HepG2 (cell line): ENCODE results near the gene SLC18A3.

Experiments
- POLR2A ChIP-seq, 2 experiments: IDR thresholded peaks; 2 replicates each; pipeline ENCODE4 v1.6.1; 2011; ENCODE audit warnings: low read depth in 2 of 2, low read length in 2 of 2, mild to moderate bottlenecking in 1 of 2, moderate library complexity in 1 of 2; ENCODE audit not compliant: insufficient read depth in 1 of 2
- POLR2AphosphoS2 ChIP-seq: IDR thresholded peaks from 2 replicates; pipeline ENCODE4 v1.6.1; 2011; ENCODE audit warnings: low read depth, low read length, improper control_type of control experiment
- RAD21 ChIP-seq: fragments of 450-650 bp; formaldehyde crosslinking; IDR thresholded peaks from 2 replicates; pipeline ENCODE4 v1.5.0; 2020; ENCODE audit warnings: mild to moderate bottlenecking
- SIN3A ChIP-seq: IDR thresholded peaks from 2 replicates; pipeline ENCODE4 v1.6.1; 2011; ENCODE audit warnings: low read depth, mild to moderate bottlenecking, control low read depth, low read length, borderline replicate concordance
- SNRNP70 ChIP-seq: fragments of 200-400 bp; formaldehyde crosslinking; IDR thresholded peaks from 2 replicates; pipeline ENCODE4 v1.6.1; 2017; ENCODE audit warnings: mild to moderate bottlenecking, low read depth, low read length, moderate library complexity
- SUZ12 ChIP-seq: fragments of 150-350 bp; IDR thresholded peaks from 2 replicates; pipeline ENCODE4 v1.6.1; 2014; ENCODE audit warnings: low read depth, low read length
- ZNF121 ChIP-seq: sonication (generic); formaldehyde crosslinking; IDR thresholded peaks from 2 replicates; pipeline ENCODE4 v1.5.0; 2020; ENCODE audit warnings: mild to moderate bottlenecking, missing genetic modification reagents
- ZNF136 ChIP-seq: sonication (generic); formaldehyde crosslinking; IDR thresholded peaks from 2 replicates; pipeline ENCODE4 v1.8.1; 2022; ENCODE audit warnings: low read depth, mild to moderate bottlenecking, moderate library complexity, missing genetic modification reagents
- ZNF253 ChIP-seq: sonication (generic); formaldehyde crosslinking; IDR thresholded peaks from 2 replicates; pipeline ENCODE4 v1.8.0; 2022; ENCODE audit warnings: mild to moderate bottlenecking, missing genetic modification reagents, borderline replicate concordance
- TF ChIP-seq, protein P1 (sequence below): sonication (generic); formaldehyde crosslinking; IDR thresholded peaks from 2 replicates; pipeline ENCODE4 v1.4.0; 2020; ENCODE audit warnings: missing genetic modification reagents
- TF ChIP-seq, protein P2 (sequence below): sonication (generic); formaldehyde crosslinking; IDR thresholded peaks from 2 replicates; pipeline ENCODE4 v1.5.0; 2020; ENCODE audit warnings: mild to moderate bottlenecking, missing genetic modification reagents, moderate library complexity

DNA sequence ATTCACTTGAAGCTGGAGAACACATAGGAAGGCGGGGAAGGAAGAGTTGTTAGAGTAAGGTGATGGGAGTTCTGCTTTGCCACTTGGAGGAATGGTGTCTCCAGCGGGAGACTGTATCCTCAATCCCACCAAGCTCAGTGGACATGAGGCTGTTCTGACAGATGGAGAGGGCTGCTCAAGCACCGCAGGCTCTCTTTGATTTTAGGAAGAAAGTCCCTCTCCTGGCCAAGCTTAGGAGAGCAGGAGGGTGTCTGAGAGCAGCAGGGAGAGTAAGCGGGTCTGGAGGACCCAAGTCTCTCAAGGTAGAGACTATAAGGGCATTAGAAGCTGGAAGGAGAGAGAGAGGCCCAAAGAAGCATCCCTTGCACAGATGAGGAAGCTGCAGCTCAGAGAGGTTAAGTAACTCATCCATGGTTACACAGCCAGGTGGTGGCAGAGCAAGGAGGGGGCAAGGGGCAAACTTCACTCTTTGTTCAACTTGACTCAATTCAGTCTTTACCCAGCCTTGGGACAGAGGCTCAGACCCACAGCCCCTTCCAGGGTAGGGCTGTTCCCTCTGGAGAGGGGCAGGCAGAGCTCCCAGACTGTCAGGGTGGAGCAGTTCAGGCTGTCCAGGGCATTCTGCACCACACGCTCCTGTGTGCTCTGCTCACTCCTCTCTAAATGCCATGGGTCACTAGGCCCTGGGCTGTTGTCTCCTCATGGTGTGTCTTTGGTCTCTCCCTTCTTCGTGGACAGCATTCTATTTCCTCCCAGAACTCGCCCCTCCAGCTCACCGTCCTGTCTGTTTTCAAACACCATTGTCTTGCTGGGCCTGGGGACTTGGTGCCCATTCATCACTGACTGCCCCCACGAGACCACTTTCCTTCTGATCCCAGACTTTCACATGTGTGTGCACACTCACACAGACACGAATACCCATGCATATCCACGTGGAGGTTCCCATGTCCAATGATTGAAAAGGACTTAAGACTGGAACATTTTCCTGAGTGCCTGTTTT is 12.6 kb downstream of the SLC18A3 start:
- TF ChIP-seq, protein P1, sequence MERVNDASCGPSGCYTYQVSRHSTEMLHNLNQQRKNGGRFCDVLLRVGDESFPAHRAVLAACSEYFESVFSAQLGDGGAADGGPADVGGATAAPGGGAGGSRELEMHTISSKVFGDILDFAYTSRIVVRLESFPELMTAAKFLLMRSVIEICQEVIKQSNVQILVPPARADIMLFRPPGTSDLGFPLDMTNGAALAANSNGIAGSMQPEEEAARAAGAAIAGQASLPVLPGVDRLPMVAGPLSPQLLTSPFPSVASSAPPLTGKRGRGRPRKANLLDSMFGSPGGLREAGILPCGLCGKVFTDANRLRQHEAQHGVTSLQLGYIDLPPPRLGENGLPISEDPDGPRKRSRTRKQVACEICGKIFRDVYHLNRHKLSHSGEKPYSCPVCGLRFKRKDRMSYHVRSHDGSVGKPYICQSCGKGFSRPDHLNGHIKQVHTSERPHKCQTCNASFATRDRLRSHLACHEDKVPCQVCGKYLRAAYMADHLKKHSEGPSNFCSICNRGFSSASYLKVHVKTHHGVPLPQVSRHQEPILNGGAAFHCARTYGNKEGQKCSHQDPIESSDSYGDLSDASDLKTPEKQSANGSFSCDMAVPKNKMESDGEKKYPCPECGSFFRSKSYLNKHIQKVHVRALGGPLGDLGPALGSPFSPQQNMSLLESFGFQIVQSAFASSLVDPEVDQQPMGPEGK (CRISPR knock-in tag): no peak
- no peak for TF ChIP-seq SUZ12
- TF ChIP-seq ZNF121 (CRISPR knock-in tag): no peak
- no peak for TF ChIP-seq SNRNP70
- no peak for TF ChIP-seq POLR2A (IDR thresholded peaks at IDR 0.05; ENCODE audit: insufficient read depth in 1 of 2, low read depth in 2 of 2, low read length in 2 of 2)
- TF ChIP-seq, protein P2, sequence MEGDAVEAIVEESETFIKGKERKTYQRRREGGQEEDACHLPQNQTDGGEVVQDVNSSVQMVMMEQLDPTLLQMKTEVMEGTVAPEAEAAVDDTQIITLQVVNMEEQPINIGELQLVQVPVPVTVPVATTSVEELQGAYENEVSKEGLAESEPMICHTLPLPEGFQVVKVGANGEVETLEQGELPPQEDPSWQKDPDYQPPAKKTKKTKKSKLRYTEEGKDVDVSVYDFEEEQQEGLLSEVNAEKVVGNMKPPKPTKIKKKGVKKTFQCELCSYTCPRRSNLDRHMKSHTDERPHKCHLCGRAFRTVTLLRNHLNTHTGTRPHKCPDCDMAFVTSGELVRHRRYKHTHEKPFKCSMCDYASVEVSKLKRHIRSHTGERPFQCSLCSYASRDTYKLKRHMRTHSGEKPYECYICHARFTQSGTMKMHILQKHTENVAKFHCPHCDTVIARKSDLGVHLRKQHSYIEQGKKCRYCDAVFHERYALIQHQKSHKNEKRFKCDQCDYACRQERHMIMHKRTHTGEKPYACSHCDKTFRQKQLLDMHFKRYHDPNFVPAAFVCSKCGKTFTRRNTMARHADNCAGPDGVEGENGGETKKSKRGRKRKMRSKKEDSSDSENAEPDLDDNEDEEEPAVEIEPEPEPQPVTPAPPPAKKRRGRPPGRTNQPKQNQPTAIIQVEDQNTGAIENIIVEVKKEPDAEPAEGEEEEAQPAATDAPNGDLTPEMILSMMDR (CRISPR knock-in tag): no peak
- TF ChIP-seq POLR2AphosphoS2: no peak
- TF ChIP-seq ZNF253 (CRISPR knock-in tag): no peak
- TF ChIP-seq ZNF136 (CRISPR knock-in tag): no peak
- no peak for TF ChIP-seq RAD21 (CRISPR knock-in tag)
- TF ChIP-seq SIN3A: no peak
